WTC11 (cell line): ENCODE results near the gene IL36G. TPM values are rescaled to one million over a fixed set of nuclear protein-coding genes. Genes with fewer than 3 reads are reported as not detected.

Source experiments
- ATAC-seq: fragments of 200-7000 bp; cut with Tn5 transposase; 2 replicates; pipeline ENCODE4 v1.10.0; 2021; ENCODE audit warnings: mild to moderate bottlenecking, moderate library complexity
- CTCF ChIA-PET: fragments of 300-600 bp; sonication (Branson Sonifier 250); formaldehyde crosslinking; loops from one replicate; lab custom pipeline; 2021; ENCODE audit warnings: antibody characterized with exemption; lab: Charles Lee
- POLR2A ChIA-PET: fragments of 350-600 bp; sonication (Branson Sonifier 250); formaldehyde crosslinking; loops from one replicate; lab custom pipeline; 2021; ENCODE audit warnings: antibody characterized with exemption; lab: Charles Lee
- DNase-seq: peaks from one replicate; pipeline ENCODE4 v3.0.0; 2021; ENCODE audit warnings: low spot score
- H3K27ac Mint-ChIP-seq: 2 replicates; pipeline ENCODE4 v1.8.0; 2021; ENCODE audit warnings: mixed read lengths
- H3K27me3 Mint-ChIP-seq: 2 replicates; pipeline ENCODE4 v1.8.0; 2021; ENCODE audit warnings: low read depth, mild to moderate bottlenecking, moderate library complexity, mixed read lengths
- H3K36me3 Mint-ChIP-seq: 2 replicates; pipeline ENCODE4 v1.8.0; 2021; ENCODE audit warnings: mixed read lengths
- H3K4me1 Mint-ChIP-seq: 2 replicates; pipeline ENCODE4 v1.8.0; 2022; ENCODE audit warnings: mixed read lengths
- H3K4me3 Mint-ChIP-seq: 2 replicates; pipeline ENCODE4 v1.8.0; 2021; ENCODE audit warnings: mild to moderate bottlenecking, moderate library complexity, mixed read lengths
- H3K9me3 Mint-ChIP-seq: 2 replicates; pipeline ENCODE4 v1.8.0; 2021; ENCODE audit warnings: mixed read lengths
- CTCF ChIP-seq: fragments of 200-600 bp; IDR thresholded peaks from 2 replicates; pipeline ENCODE4 v1.8.0; 2022; ENCODE audit warnings: antibody characterized with exemption
- ETV6 ChIP-seq: sonication (generic); formaldehyde crosslinking; IDR thresholded peaks from 2 replicates; pipeline ENCODE4 v1.8.1; 2022; ENCODE audit warnings: mild to moderate bottlenecking, missing genetic modification reagents
- FOXK1 ChIP-seq: sonication (generic); formaldehyde crosslinking; IDR thresholded peaks from 2 replicates; pipeline ENCODE4 v1.8.0; 2022; ENCODE audit warnings: mild to moderate bottlenecking, moderate library complexity, missing genetic modification reagents
- FOXP4 ChIP-seq: sonication (generic); formaldehyde crosslinking; IDR thresholded peaks from 2 replicates; pipeline ENCODE4 v1.8.0; 2022; ENCODE audit warnings: mild to moderate bottlenecking, missing genetic modification reagents
- PRDM15 ChIP-seq: sonication (generic); formaldehyde crosslinking; IDR thresholded peaks from 2 replicates; pipeline ENCODE4 v1.8.0; 2022; ENCODE audit warnings: missing genetic modification reagents
- SOX15 ChIP-seq: fragments of 250-450 bp; sonication (Bioruptor Pico); IDR thresholded peaks from 2 replicates; pipeline ENCODE4 v1.9.0; 2021; ENCODE audit warnings: mild to moderate bottlenecking
- SP1 ChIP-seq: sonication (generic); formaldehyde crosslinking; conservative IDR thresholded peaks from 2 replicates; pipeline ENCODE4 v1.8.1; 2022; ENCODE audit warnings: missing genetic modification reagents
- ZBTB43 ChIP-seq: sonication (generic); formaldehyde crosslinking; IDR thresholded peaks from 2 replicates; pipeline ENCODE4 v1.8.1; 2023; ENCODE audit warnings: mild to moderate bottlenecking, missing genetic modification reagents
- ZNF121 ChIP-seq: sonication (generic); formaldehyde crosslinking; IDR thresholded peaks from 2 replicates; pipeline ENCODE4 v1.8.0; 2023; ENCODE audit warnings: missing genetic modification reagents
- ZNF138 ChIP-seq: sonication (generic); formaldehyde crosslinking; conservative IDR thresholded peaks from 2 replicates; pipeline ENCODE4 v1.8.1; 2022; ENCODE audit warnings: mild to moderate bottlenecking, moderate library complexity, missing genetic modification reagents
- ZNF219 ChIP-seq: sonication (generic); formaldehyde crosslinking; IDR thresholded peaks from 2 replicates; pipeline ENCODE4 v1.8.0; 2023; ENCODE audit warnings: missing genetic modification reagents, mild to moderate bottlenecking, borderline replicate concordance
- ZNF263 ChIP-seq: sonication (generic); formaldehyde crosslinking; IDR thresholded peaks from 2 replicates; pipeline ENCODE4 v1.8.1; 2022; ENCODE audit warnings: low read depth, mild to moderate bottlenecking, moderate library complexity, missing genetic modification reagents
- ZNF317 ChIP-seq: sonication (generic); formaldehyde crosslinking; IDR thresholded peaks from 2 replicates; pipeline ENCODE4 v1.8.1; 2023; ENCODE audit warnings: low read depth, mild to moderate bottlenecking, moderate library complexity, missing genetic modification reagents, borderline replicate concordance
- ZNF396 ChIP-seq: fragments of 250-450 bp; sonication (Bioruptor Pico); IDR thresholded peaks from 2 replicates; pipeline ENCODE4 v1.8.0; 2021; ENCODE audit warnings: mild to moderate bottlenecking, moderate library complexity, borderline replicate concordance
- ZNF512 ChIP-seq: sonication (generic); formaldehyde crosslinking; IDR thresholded peaks from 2 replicates; pipeline ENCODE4 v1.8.1; 2022; ENCODE audit warnings: missing genetic modification reagents, borderline replicate concordance
- total RNA-seq: library from RNA; stranded (reverse); gene quantifications from 3 replicates; pipeline ENCODE4 v1.2.3, GENCODE V29; 2021

IL36G gene
- total RNA-seq, 1 experiment from 2014 or later: not detected

GRCh38 chr2:112972423-112973086 lies 5.3 kb upstream of the IL36G start:
- no peak for ATAC-seq
- no peaks in the 10 kb centered on the region for H3K36me3 Mint-ChIP-seq
- CTCF ChIA-PET: no interaction called here
- no peaks in the 10 kb centered on the region for H3K9me3 Mint-ChIP-seq
- TF ChIP-seq ZNF512 (CRISPR knock-in tag): no peak
- no peak for TF ChIP-seq FOXK1
- no peak for TF ChIP-seq ZNF317 (CRISPR knock-in tag)
- H3K27me3 Mint-ChIP-seq: peaks cover 63% of the 10 kb centered on the region
- no peak overlapping the region for H3K4me3 Mint-ChIP-seq
- DNase-seq: no peak
- POLR2A ChIA-PET: no interaction called here
- no peak overlapping the region for H3K27ac Mint-ChIP-seq
- no peaks in the 10 kb centered on the region for H3K4me1 Mint-ChIP-seq

- Mint-ChIP-seq H3K36me3 (no peaks in the 10 kb centered on the region), H3K27ac (no peak overlapping the region), H3K9me3 (no peaks in the 10 kb centered on the region), H3K4me1 (no peaks in the 10 kb centered on the region), H3K4me3 (no peak overlapping the region), H3K27me3 (peaks cover 64% of the 10 kb centered on the region)
- no peak for TF ChIP-seq ZNF219 (CRISPR knock-in tag)
- TF ChIP-seq ETV6 (CRISPR knock-in tag): no peak
- no peak for TF ChIP-seq ZNF396
- no peak for TF ChIP-seq FOXP4
- TF ChIP-seq SP1 (CRISPR knock-in tag): no peak
- no peak for TF ChIP-seq SOX15 (CRISPR knock-in tag)
- no peak for TF ChIP-seq ZNF512 (CRISPR knock-in tag)
- no peak for TF ChIP-seq ZNF138
- TF ChIP-seq PRDM15 (CRISPR knock-in tag): no peak
- CTCF ChIA-PET: no interaction called here
- DNase-seq (no peak), ATAC-seq (no peak)
- POLR2A ChIA-PET: no interaction called here
Observed at GRCh38 chr2:112973156-112973555, 4.7 kb upstream of the IL36G start.

- Mint-ChIP-seq H3K4me1 (no peaks in the 10 kb centered on the region), H3K9me3 (no peaks in the 10 kb centered on the region), H3K36me3 (no peaks in the 10 kb centered on the region), H3K27me3 (peaks cover 39% of the 10 kb centered on the region), H3K4me3 (no peak overlapping the region), H3K27ac (no peak overlapping the region)
- ChIA-PET CTCF (interaction anchor here (2.8 to 3.0 kb wide), 2 partner anchors 20 to 37 kb away, joined by 10 to 12 read pairs; no protein-coding TSS in a partner anchor), POLR2A (no interaction called here)
- ATAC-seq: no peak
- DNase-seq: no peak
- no peak for TF ChIP-seq ZBTB43 (CRISPR knock-in tag)
- no peak for TF ChIP-seq ZNF121 (CRISPR knock-in tag)
- no peak for TF ChIP-seq FOXP4
- TF ChIP-seq CTCF: no peak
- TF ChIP-seq ZNF263 (CRISPR knock-in tag): no peak
- no peak for TF ChIP-seq ZNF219 (CRISPR knock-in tag)
Observed at GRCh38 chr2:112979731-112980130, 1.9 kb downstream of the IL36G start.
